Endometrium (tissue), 2 donors: Measurements from ENCODE around the gene RHOB.

Experiments
- FAIRE-seq: peaks from 2 replicates; lab custom pipeline; 2012; peaks lifted over from hg19 to GRCh38; lab: Jason Lieb, UNC
- donor health status: control.
- donor health status: control.

The RHOB gene

GRCh38 chr2:20438334-20439192 lies 8.3 kb upstream of the RHOB start:
- FAIRE-seq, result no peak

DNA sequence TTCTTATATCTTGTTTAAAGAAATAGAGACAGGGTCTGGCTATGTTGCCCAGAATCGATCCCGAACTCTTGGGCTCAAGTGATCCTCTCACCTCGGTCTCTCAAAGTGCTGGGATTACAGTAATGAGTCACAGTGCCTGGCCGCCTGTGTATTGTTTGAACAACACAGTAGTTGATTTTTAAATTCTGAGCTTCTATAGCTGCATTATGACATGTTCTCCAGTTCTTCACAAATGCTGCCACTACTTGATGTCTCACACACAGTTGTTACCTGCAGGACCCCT lies 7.7 kb upstream of the RHOB start:
- FAIRE-seq, result no peak

- no peak for FAIRE-seq
Measured at GRCh38 chr2:20439503-20439902, 7.4 kb upstream of the RHOB start.

DNA sequence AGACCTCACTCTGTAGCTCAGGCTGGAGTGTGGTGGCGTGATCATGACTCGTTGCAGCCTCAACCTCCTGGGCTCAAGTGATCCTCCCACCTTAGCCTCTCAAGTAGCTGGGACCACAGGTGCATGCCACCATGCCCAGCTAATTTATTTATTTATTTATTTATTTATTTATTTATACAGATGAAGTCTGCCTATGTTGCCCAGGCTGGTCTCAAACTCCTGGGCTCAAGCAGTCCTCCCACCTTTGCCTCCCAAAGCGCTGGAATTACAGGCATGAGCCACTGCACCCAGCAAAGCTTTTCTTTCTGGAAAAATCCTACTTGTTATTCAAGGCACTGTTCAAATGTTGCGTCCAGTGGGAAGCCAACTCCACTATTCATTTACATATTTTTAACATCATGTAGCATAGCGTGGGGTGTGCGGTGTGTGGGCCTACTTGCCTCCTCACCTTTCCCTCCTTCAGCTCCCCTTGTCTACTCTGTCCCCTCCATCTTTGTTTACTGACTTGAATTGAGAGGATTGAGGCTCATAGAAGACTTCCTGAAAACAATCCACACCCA lies 6.8 kb upstream of the RHOB start:
- FAIRE-seq, result no peak

GRCh38 chr2:20443276-20443920 lies 3.5 kb upstream of the RHOB start:
- FAIRE-seq, result peak; percentile 92

DNA sequence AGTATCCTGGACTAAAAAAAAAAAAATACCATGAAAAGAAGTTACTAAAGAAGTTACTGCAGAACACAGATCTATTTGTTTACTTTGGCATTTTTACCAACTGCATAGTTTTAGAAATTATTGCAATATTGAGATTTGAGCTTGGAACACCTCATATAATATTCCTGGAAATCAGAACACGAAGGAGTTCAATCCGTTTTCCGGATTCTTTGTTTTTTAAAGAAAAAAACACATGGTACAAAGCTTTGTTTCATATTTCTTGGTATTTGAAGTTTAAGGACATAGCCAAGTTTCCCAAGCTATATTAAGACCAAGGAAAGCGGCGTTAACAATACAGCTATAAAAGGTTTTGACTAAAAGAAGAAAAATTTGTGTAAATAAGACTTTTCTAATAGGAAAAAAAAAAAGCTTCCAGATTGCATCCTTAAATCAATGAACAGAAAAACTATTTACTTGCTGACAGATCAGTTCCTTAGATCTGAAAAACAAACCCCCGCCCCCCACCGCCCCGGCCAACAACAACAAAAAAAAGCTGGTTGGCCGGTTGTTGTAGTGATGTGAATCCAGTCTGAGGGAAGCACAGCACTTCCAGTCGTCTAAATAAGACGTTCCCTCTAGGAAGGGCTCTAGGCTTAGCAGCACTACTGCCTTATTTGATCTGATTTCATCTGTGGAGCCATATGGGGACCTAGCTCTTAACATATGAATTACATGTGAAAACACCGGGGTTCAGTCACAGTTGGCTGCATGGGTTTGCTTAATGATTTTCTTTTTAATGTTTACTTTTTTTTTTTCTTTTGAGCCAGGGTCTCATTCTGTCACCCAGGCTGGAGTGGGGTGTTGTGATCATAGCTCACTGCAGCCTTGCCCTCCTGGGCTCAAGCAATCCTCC lies 2.5 kb upstream of the RHOB start:
- peak; percentile 70 for FAIRE-seq

DNA sequence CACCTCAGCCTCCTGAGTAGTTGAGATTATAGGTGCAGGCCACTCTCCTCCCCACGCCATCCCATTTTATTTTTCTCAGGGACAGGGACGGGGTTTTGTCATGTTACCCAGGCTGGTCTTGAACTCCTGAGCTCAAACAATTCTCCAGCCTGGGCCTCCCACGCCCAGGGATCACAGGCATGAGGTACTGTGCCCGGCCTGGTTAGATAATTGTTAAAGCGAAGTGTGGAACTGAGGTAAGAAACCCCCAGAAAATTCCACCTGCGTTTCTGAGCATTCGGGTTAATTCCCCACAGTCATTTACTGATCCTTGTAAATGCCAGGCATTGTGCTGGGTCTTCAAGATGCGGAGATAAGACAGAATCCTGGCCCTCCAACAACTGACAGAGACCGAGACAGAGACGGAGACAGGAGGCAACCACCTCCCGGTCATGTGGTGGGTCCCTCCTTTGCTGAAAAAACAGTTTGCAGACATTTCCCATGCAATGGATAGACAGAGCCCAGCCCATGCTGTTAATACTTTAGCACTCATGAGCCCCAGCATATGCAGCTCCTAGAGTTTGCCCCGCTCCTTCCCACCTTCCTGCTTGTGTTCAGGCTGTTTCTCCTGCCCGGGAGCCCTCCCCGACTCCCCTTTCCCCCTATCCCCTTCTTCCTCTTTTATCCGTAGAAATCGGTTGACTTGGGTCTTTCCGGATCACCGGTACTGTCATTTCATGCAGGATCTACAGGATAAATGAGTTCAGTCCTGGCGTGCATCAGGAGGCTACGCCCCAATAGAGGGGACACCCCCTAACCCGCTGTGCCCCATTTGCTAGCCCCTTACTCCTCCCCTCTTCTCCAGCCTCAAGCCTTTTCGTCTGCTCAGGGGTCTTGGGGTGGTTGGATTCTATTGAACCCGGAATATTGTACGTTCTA lies 1.6 kb upstream of the RHOB start:
- no peak for FAIRE-seq

- FAIRE-seq, result no peak
Measured at GRCh38 chr2:20446255-20446916, 488 bp upstream of the RHOB start.

- FAIRE-seq, result no peak
Measured at GRCh38 chr2:20447437-20448245, 767 bp downstream of the RHOB start.

DNA sequence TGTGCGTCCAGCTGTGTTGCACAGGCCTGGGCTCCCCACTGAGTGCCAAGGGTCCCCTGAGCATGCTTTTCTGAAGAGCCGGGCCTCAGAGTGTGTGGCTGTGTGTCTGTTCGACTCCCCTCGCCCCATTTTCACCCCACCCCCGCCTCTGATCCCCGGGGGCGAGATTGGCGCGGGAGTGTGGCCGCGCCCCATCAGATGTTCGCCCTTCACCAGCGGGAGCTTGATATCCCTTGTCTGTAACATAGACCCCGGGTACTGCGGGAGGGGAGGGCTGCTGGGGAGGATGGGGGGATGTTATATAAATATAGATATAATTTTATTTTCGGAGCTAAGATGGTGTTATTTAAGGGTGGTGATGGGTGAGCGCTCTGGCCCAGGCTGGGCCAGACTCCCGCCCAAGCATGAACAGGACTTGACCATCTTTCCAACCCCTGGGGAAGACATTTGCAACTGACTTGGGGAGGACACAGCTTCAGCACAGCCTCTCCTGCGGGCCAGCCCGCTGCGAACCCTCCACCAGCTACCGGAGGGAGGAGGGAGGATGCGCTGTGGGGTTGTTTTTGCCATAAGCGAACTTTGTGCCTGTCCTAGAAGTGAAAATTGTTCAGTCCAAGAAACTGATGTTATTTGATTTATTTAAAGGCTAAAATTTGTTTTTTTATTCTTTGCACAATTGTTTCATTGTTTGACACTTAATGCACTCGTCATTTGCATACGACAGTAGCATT lies 1.5 kb downstream of the RHOB start:
- no peak for FAIRE-seq

- FAIRE-seq, result no peak
Measured at GRCh38 chr2:20448977-20449306, 2.1 kb downstream of the RHOB start.

- FAIRE-seq, result no peak
Measured at GRCh38 chr2:20449501-20450200, 2.8 kb downstream of the RHOB start.

GRCh38 chr2:20450201-20450999 lies 3.5 kb downstream of the RHOB start:
- FAIRE-seq, result no peak

- no peak for FAIRE-seq
Measured at GRCh38 chr2:20451000-20451290, 4.1 kb downstream of the RHOB start.

- FAIRE-seq, result no peak
Measured at GRCh38 chr2:20451341-20451740, 4.5 kb downstream of the RHOB start.

- no peak for FAIRE-seq
Measured at GRCh38 chr2:20451761-20452499, 5.1 kb downstream of the RHOB start.

DNA sequence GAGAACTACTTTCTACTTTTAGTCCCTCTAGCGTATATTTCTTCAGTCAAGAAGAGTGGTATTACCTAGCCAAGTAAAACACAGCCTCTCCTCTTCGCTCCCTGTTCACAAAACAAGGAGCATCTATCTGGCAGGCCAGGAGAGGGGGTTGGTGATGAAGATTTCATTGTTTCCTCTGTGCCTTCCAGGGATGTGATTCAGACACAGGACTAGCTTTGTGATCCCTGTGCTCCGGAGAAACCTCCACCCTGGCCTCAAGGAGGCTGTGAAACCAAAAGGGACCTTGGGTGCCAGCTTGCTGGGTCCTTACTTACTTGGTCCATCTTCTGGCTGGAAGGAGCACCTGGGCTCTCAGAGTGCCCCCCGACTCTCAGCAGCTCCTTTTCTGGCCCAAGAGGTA lies 5.7 kb downstream of the RHOB start:
- FAIRE-seq, result no peak

DNA sequence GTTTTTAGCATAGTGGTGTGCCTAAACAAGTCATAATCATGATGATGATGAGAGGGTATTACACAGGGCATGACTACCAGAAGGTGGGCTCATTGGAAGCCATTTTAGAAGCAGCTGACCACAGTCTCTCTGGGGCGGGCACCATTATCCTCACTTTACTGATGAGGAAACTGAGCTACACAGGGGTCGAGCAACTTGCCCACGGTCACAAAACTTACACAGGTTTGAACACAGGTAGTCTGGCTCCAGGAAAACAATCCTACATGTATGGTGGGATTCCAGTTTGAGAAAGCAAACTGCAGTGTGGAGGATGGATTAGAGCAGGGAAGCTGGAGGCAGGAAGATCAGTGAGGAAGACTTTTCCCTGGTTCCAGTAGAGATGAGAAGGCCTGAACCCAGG lies 6.2 kb downstream of the RHOB start:
- FAIRE-seq, result no peak
